ENCODE results near the gene ALAS1. TPM values are rescaled to one million over a fixed set of nuclear protein-coding genes. Genes with fewer than 3 reads are reported as not detected.

ALAS1 gene
- total RNA-seq, 4 donors from 2014 or later: 70.1 to 101 (median 84.0) TPM

DNA sequence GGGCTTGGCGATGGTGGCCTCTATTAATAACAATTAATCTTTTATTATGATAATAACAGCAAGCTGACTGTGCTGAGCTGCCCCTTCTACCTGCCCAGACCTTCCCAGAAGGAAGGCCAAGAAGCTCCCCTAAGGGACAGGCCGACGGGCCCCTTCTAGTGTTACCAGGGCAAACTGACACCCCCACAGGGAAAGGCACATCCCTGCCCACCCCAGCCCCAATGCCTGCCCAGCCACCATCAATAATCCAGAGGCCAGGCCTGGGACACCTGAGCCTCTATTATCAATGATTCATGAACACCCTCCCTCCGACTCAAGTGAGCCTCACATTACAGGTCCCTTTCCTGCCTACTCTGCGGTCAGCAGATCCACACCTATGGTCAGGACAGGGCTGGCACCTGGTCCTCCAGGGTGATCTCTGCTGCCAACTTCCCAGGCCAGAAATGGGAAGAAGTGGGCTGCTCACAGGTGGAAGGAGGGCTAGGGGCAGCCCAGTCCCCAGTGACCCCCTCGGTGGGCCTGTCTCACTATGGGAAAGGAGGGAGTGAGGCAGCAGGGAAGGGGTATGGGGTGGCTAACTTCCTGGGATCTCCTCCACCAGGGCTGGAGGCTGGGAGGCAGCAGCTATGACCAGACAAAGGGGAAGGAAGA is 39.2 kb downstream of the ALAS1 start:
- Histone ChIP-seq H3K9me3 (no peaks in the 10 kb centered on the region), H3K4me1 (peaks cover 24 to 42% (median 31%) of the 10 kb centered on the region in 4 donors), H3K4me3 (peak overlapping the region in 1 of 4 donors; percentile 82), H3K27me3 (no peaks in the 10 kb centered on the region), H3K27ac (peak overlapping the region; percentile 86 to 96 (median 94)), H3K36me3 (no peaks in the 10 kb centered on the region)
- WGBS, 2 donors (ENCODE audit: low coverage in 1 of 2): 79 to 100% methylated on average over 1 to 6 of the region's 6 CpGs
- in situ Hi-C loops (cut with MboI; ENCODE audit: low pct_ligation_motif_present in 1 of 4, low pct_unique_long_range_greater_than_20kb in 1 of 4, low sequenced_read_pairs in 3 of 4): loop anchor here in 3 of 4 donors (10.0 to 25.0 kb wide), 2 partner anchors 48 to 100 kb away; partner anchors contain the start of gene GLYCTK (in 1 of the 3)
- TF ChIP-seq, protein P1, sequence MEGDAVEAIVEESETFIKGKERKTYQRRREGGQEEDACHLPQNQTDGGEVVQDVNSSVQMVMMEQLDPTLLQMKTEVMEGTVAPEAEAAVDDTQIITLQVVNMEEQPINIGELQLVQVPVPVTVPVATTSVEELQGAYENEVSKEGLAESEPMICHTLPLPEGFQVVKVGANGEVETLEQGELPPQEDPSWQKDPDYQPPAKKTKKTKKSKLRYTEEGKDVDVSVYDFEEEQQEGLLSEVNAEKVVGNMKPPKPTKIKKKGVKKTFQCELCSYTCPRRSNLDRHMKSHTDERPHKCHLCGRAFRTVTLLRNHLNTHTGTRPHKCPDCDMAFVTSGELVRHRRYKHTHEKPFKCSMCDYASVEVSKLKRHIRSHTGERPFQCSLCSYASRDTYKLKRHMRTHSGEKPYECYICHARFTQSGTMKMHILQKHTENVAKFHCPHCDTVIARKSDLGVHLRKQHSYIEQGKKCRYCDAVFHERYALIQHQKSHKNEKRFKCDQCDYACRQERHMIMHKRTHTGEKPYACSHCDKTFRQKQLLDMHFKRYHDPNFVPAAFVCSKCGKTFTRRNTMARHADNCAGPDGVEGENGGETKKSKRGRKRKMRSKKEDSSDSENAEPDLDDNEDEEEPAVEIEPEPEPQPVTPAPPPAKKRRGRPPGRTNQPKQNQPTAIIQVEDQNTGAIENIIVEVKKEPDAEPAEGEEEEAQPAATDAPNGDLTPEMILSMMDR (IDR thresholded peaks at IDR 0.05): no peak
- no peak for TF ChIP-seq POLR2A (IDR thresholded peaks at IDR 0.05)
- no peak for TF ChIP-seq POLR2AphosphoS5 (IDR thresholded peaks at IDR 0.05)
- TF ChIP-seq EP300 (IDR thresholded peaks at IDR 0.05; ENCODE audit: low read depth): no peak
- no peak for DNase-seq
- intact Hi-C loops (cut with DNase I; ENCODE audit: low total_unique reads): no loop called here

DNA sequence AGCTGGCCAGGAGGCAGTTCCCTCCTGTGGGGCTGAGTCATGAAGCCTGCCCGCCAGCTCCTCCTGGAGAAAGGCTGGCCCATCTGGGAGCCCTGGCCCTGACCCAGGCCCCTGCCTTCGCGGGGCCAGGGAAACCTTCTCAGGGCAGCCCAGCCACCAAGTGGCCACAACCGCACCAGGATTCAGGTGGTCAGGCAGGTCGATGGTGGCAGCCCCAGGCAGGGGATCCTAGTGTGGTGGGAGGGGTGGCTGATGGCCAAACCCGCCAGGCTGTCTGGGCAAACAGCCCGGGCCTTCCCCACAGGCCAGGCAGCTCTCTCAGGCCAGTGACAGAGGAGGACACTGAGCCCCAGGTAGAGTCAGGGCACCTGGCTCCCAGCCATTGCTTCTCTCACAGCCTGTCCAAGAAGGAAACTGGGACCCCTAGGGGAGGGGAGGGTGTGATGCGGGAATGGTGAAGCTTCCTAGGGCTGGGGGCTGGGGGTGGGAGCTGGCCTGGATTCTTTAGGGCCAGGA is 39.8 kb downstream of the ALAS1 start:
- intact Hi-C loops (cut with DNase I; ENCODE audit: low total_unique reads): loop anchor here (2.0 kb wide), 1 partner anchor 41 kb away; the partner anchor contains the start of gene WDR82
- peaks cover 24 to 42% (median 31%) of the 10 kb centered on the region in 4 donors for H3K4me1 ChIP-seq
- H3K9me3 ChIP-seq: no peaks in the 10 kb centered on the region
- peak overlapping the region in 2 of 4 donors; percentile 79 to 82 for H3K4me3 ChIP-seq
- H3K36me3 ChIP-seq: no peaks in the 10 kb centered on the region
- 37% methylated on average over 8 of the region's 8 CpGs; no CpG with 5 or more reads in 1 of the 2 donors for WGBS, 2 donors (ENCODE audit: low coverage in 1 of 2)
- in situ Hi-C loops (cut with MboI; ENCODE audit: low pct_ligation_motif_present in 1 of 4, low pct_unique_long_range_greater_than_20kb in 1 of 4, low sequenced_read_pairs in 3 of 4): loop anchor here in 3 of 4 donors (10.0 to 25.0 kb wide), 2 partner anchors 47 to 100 kb away; partner anchors contain the start of gene GLYCTK (in 1 of the 3)
- peak; percentile 76 for DNase-seq
- TF ChIP-seq, protein P1 (IDR thresholded peaks at IDR 0.05): no peak
- TF ChIP-seq EP300 (IDR thresholded peaks at IDR 0.05; ENCODE audit: low read depth) (no peak), POLR2AphosphoS5 (IDR thresholded peaks at IDR 0.05) (peak in 1 of 3 donors; percentile 36), POLR2A (IDR thresholded peaks at IDR 0.05) (no peak)
- H3K27ac ChIP-seq: peak overlapping the region; percentile 86 to 96 (median 94)
- H3K27me3 ChIP-seq: no peaks in the 10 kb centered on the region

DNA sequence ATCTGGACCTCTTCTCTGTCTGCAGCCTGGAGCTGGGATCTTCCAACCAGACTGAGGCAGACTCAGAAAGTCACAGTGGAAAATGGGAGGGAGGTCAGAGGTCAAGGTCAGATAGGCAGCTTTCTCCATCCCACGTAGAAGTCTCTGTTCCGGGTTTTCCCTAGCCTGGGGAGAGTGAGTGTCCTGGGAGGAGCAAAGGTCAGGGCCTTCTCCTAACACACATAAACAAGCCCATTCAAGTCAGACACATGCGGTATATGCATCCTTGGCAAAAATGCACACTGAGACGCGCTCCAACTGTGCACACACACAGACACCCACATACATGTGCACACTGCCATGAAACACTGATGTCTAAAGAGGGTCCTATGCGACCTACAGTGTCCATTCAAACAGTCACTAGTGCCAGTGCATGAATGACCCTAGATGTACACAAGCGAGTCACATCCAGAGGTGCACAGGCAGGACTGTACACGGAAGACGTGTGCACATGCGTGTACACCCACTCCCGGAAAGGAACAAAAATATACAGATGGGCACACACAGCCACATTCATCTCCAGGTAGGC is 40.3 kb downstream of the ALAS1 start:
- Histone ChIP-seq H3K9me3 (no peaks in the 10 kb centered on the region), H3K4me3 (peak overlapping the region; percentile 69 to 82 (median 76)), H3K36me3 (no peaks in the 10 kb centered on the region), H3K27ac (peak overlapping the region; percentile 86 to 96 (median 94)), H3K4me1 (peaks cover 24 to 42% (median 31%) of the 10 kb centered on the region in 4 donors), H3K27me3 (no peaks in the 10 kb centered on the region)
- in situ Hi-C loops (cut with MboI; ENCODE audit: low pct_ligation_motif_present in 1 of 4, low pct_unique_long_range_greater_than_20kb in 1 of 4, low sequenced_read_pairs in 3 of 4) (loop anchor here in 3 of 4 donors (10.0 to 25.0 kb wide), 2 partner anchors 47 to 99 kb away; partner anchors contain the start of gene GLYCTK (in 1 of the 3)), intact Hi-C loops (cut with DNase I; ENCODE audit: low total_unique reads) (loop anchor here (2.0 kb wide), 1 partner anchor 41 kb away; the partner anchor contains the start of gene WDR82)
- TF ChIP-seq POLR2AphosphoS5 (IDR thresholded peaks at IDR 0.05): no peak
- no peak for TF ChIP-seq EP300 (IDR thresholded peaks at IDR 0.05; ENCODE audit: low read depth)
- no peak for TF ChIP-seq POLR2A (IDR thresholded peaks at IDR 0.05)
- TF ChIP-seq, protein P1 (IDR thresholded peaks at IDR 0.05): no peak
- WGBS, 2 donors (ENCODE audit: low coverage in 1 of 2): 23% methylated on average over 9 of the region's 11 CpGs; no CpG with 5 or more reads in 1 of the 2 donors
- DNase-seq: no peak

Data from transverse colon (tissue), 4 donors.